Heart right ventricle (tissue), 16 donors: ENCODE data around the gene FBXL20. TPM values are rescaled to one million over a fixed set of nuclear protein-coding genes. Genes with fewer than 3 reads are reported as not detected.

Experiments
- ATAC-seq, 8 donors: fragments of 200-7000 bp; cut with Tn5 transposase; one replicate each; pipeline ENCODE4 v1.9.1; 2020; ENCODE audit warnings: mild to moderate bottlenecking in 8 of 8, moderate library complexity in 8 of 8, moderate number of reproducible peaks in 1 of 8
- DNase-seq, 2 donors: peaks; one replicate each; pipeline ENCODE4 v3.0.0-alpha.2; 2020
- H3K27ac ChIP-seq, 10 donors: fragments of 200-600 bp; sonication (generic) in 2 of 10; one replicate each; pipeline versions ENCODE4 v1.5.0 to v1.8.0; 2020 to 2022; ENCODE audit warnings: mild to moderate bottlenecking in 3 of 10
- H3K27me3 ChIP-seq, 7 donors: fragments of 200-600 bp; one replicate each; pipeline ENCODE4 v1.8.0; 2021 to 2022; ENCODE audit warnings: mild to moderate bottlenecking in 2 of 7
- H3K36me3 ChIP-seq, 9 donors: fragments of 200-600 bp; sonication (generic) in 1 of 9; one replicate each; pipeline versions ENCODE4 v1.5.0 to v1.8.0; 2020 to 2022; ENCODE audit warnings: mild to moderate bottlenecking in 2 of 9
- H3K4me1 ChIP-seq, 9 donors: fragments of 200-600 bp; sonication (generic) in 1 of 9; one replicate each; pipeline versions ENCODE4 v1.5.0 to v1.8.0; 2020 to 2022; ENCODE audit warnings: mild to moderate bottlenecking in 4 of 9
- H3K4me3 ChIP-seq, 10 donors: fragments of 200-600 bp; sonication (generic) in 2 of 10; one replicate each; pipeline versions ENCODE4 v1.5.0 to v1.8.0; 2020 to 2022; ENCODE audit warnings: mild to moderate bottlenecking in 7 of 10, moderate library complexity in 2 of 10
- H3K9me3 ChIP-seq, 11 donors: fragments of 200-600 bp in 10 of 11; sonication (generic) in 2 of 11; one replicate each; pipeline versions ENCODE4 v1.5.0 to v1.8.0; 2013 to 2022; ENCODE audit warnings: mild to moderate bottlenecking in 2 of 11, control low read depth in 1 of 11, moderate library complexity in 1 of 11
- CTCF ChIP-seq, 9 donors: fragments of 200-600 bp; sonication (generic) in 2 of 9; IDR thresholded peaks; one replicate each; pipeline versions ENCODE4 v1.5.0 to v1.8.0; 2021 to 2022; ENCODE audit warnings: antibody characterized with exemption in 9 of 9, mild to moderate bottlenecking in 5 of 9, moderate library complexity in 1 of 9
- WGBS, 2 donors: extraction: QIAGEN DNeasy Blood & Tissue Kit; methylation state at CpG; one replicate each; pipeline ENCODE4 v1.1.7; 2013; ENCODE audit warnings: inconsistent platforms in 1 of 2; 5-methylcytosine and 5-hydroxymethylcytosine counted together
- intact Hi-C, 10 donors: fragments of 100-400 bp; cut with DNase I; formaldehyde crosslinking; loops; one replicate each; pipeline versions ENCODE4 v1.11.1 to v1.14.2; 2022
- long read RNA-seq, 3 donors: library from polyadenylated mRNA; unstranded; transcript quantifications; one replicate each; pipeline ENCODE4 v2.0.0, GENCODE V29; 2020 to 2021
- polyA plus RNA-seq, 2 donors: library from polyadenylated mRNA; stranded (reverse); fragments of 200-250 nt; gene quantifications; one replicate each; pipeline ENCODE4 v1.2.3, GENCODE V29; 2013
- total RNA-seq, 10 donors: library from RNA; stranded (reverse); fragmentation: NEBNext Ultra II Directional in 3 of 10; extraction: Animal tissue kit (Norgen Biotek cat#: 25700) in 3 of 10; gene quantifications; one replicate each; pipeline versions ENCODE4 v1.2.1 to v1.2.4, GENCODE V29; 2021 to 2023
- donor health status: Arrhythmogenic right ventricular cardiomyopathy.
- donor health status: ischemic (EF 13 %, LVEDD 7.1; RV severe dilation, severe dysfunction).
- donor health status: healthy with polysubstance abuse.
- donor health status: DM: no; HTN: yes; CAD: no.
- donor health status: DM: no; HTN: no; CAD: no.
- donor health status: ischemic (EF 25% LVEDD 6.9; RV normal size, moderate dysfunction).
- donor health status: ischemic (EF 25% LVEDD 5.7; RV mildly dilated, moderate dysfunction).
- donor health status: healthy.
- donor health status: DM: yes; HTN: yes; CAD: no.
- donor health status: Ischemic cardiomyopathy.
- donor health status: ischemic (EF 35%, LVEDD 5.7; RV mildly dilated, moderate dysfunction).
- donor health status: nonischemic (EF 11% LVEDD 7.7; RV severe dilation, severe dysfunction).
- donor health status: DM: yes; HTN: yes; CAD: no.
- donor health status: PGD.
- donor health status: ischemic (EF 29% LVEDD 5.4; RV normal size, mild dysfunction).
- donor health status: nonischemic (EF 23%, LVEDD 6.1; RV moderate dilation, normal function).

The FBXL20 gene
- 10 to 100 TPM in 9 of 10 donors, 1 to 10 TPM in 1; 7.1 to 19.7 (median 15.7) TPM for total RNA-seq
- 1 to 10 TPM; 1.7 to 3.9 TPM for polyA plus RNA-seq
- long read RNA-seq, donor 1, full-length matches to known transcripts: 5 of 12 reads
- long read RNA-seq, donor 1, partial matches to known transcripts: 1 of 12 reads
- long read RNA-seq, donor 1, other reads (novel, unspliced or antisense): 6 of 12 reads
- long read RNA-seq, donor 2, full-length matches to known transcripts: 4 of 12 reads
- long read RNA-seq, donor 2, partial matches to known transcripts: 1 of 12 reads
- long read RNA-seq, donor 2, other reads (novel, unspliced or antisense): 7 of 12 reads
- long read RNA-seq, donor 3, full-length matches to known transcripts: 1 of 5 reads
- long read RNA-seq, donor 3, partial matches to known transcripts: 0 of 5 reads
- long read RNA-seq, donor 3, other reads (novel, unspliced or antisense): 4 of 5 reads

GRCh38 chr17:39401412-39402243 is at the start of gene FBXL20:
TSS of gene FBXL20 (minus strand) at chr17:39401626. CDS start at chr17:39401402, 224 bp downstream.
- no peaks in the 10 kb centered on the region for H3K27me3 ChIP-seq
- ATAC-seq (peak; percentile 91 to 96 (median 94)), DNase-seq (peak; percentile 95 to 96)
- no peaks in the 10 kb centered on the region for H3K9me3 ChIP-seq
- peak within 1 kb of the TSS; percentile 79 to 97 (median 92) for H3K27ac ChIP-seq
- peak within 1 kb of the TSS; percentile 53 to 100 (median 96) for H3K4me3 ChIP-seq
- no peak for TF ChIP-seq CTCF (IDR thresholded peaks at IDR 0.05)
- peaks cover 0 to 18% (median 0%) of the 10 kb centered on the region in 9 donors for H3K36me3 ChIP-seq
- WGBS, 2 donors: 0% methylated on average over 65 to 86 of the region's 86 CpGs
- H3K4me1 ChIP-seq: peaks cover 3 to 41% (median 28%) of the 10 kb centered on the region in 9 donors
- intact Hi-C loops: loop anchor here in 6 of 10 donors (5.0 to 10.0 kb wide), 4 partner anchors 117 to 127 kb away; no protein-coding TSS in a partner anchor

GRCh38 chr17:39450847-39451581 is 49.6 kb upstream of the FBXL20 start, which contains the start of gene MED1:
TSS of gene MED1 (minus strand) at chr17:39451263. CDS start at chr17:39451062, 201 bp downstream.
- H3K4me1 ChIP-seq: peaks cover 0 to 24% (median 16%) of the 10 kb centered on the region in 9 donors
- 0% methylated on average over 37 of the region's 37 CpGs for WGBS, 2 donors
- H3K27me3 ChIP-seq: no peaks in the 10 kb centered on the region
- H3K9me3 ChIP-seq: no peaks in the 10 kb centered on the region
- H3K4me3 ChIP-seq: peak within 1 kb of the TSS; percentile 54 to 92 (median 70)
- peak within 1 kb of the TSS; percentile 14 to 94 (median 82) for H3K27ac ChIP-seq
- intact Hi-C loops: no loop called here
- peaks cover 0 to 30% (median 10%) of the 10 kb centered on the region in 9 donors for H3K36me3 ChIP-seq
- ATAC-seq (peak; percentile 98 to 99 (median 99)), DNase-seq (peak; percentile 90 to 96)
- TF ChIP-seq CTCF (IDR thresholded peaks at IDR 0.05): no peak

GRCh38 chr17:39450051-39450450 is 48.6 kb upstream of the FBXL20 start:
- peaks cover 0 to 24% (median 16%) of the 10 kb centered on the region in 9 donors for H3K4me1 ChIP-seq
- DNase-seq (no peak), ATAC-seq (no peak)
- TF ChIP-seq CTCF (IDR thresholded peaks at IDR 0.05): no peak
- no peaks in the 10 kb centered on the region for H3K9me3 ChIP-seq
- peak overlapping the region in 8 of 10 donors; percentile 62 to 92 (median 71) for H3K4me3 ChIP-seq
- 84 to 85% methylated on average over 13 of the region's 13 CpGs for WGBS, 2 donors
- H3K36me3 ChIP-seq: peaks cover 0 to 39% (median 19%) of the 10 kb centered on the region in 9 donors
- intact Hi-C loops: no loop called here
- H3K27me3 ChIP-seq: no peaks in the 10 kb centered on the region
- H3K27ac ChIP-seq: peak overlapping the region in 1 of 10 donors; percentile 84
